ENCODE data around the gene USP37. TPM values are rescaled to one million over a fixed set of nuclear protein-coding genes. Genes with fewer than 3 reads are reported as not detected.
A peak's percentile ranks its signal among the peaks of the same experiment; 100 is the strongest.

USP37 gene
- total and polyA plus RNA-seq, 12 donors: 2.5 to 30.7 (median 13.3) TPM

DNA sequence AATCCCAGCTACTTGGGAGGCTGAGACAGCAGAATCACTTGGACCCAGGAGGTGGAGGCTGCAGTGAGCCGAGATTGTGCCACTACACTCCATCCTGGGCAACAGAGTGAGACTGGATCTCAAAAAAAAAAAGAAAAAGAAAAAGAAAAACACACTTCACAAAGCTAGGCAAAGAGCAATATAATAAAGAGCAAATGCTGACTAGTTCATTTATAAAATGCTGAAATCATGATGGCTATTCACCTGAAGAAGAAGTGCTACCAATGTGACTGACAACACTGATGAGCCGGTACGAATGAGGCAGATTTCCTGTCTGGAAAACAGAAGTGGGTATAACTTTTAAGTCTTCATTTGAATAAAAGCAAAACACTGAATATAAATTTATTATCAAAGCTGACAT is 111.3 kb downstream of the USP37 start:
- Histone ChIP-seq H3K36me3 (replicated peaks in 1 of 2) (peaks cover 0 to 34% of the 10 kb centered on the region in 2 donors), H3K4me1 (replicated peaks in 1 of 2) (no peaks in the 10 kb centered on the region), H3K9me3 (replicated peaks in 1 of 3) (no peaks in the 10 kb centered on the region), H3K4me3 (no peak overlapping the region), H3K27ac (no peak overlapping the region), H3K27me3 (no peaks in the 10 kb centered on the region)
- intact Hi-C loops (cut with DNase I): loop anchor here in 1 of 2 donors (5.0 kb wide), 1 partner anchor 40 kb away; the partner anchor contains the start of gene VIL1
- 87 to 93% (median 91%) methylated on average over 3 of the region's 3 CpGs for WGBS, 4 donors
- no peak for DNase-seq
- no peak for TF ChIP-seq POLR2A (IDR thresholded peaks at IDR 0.05)
- TF ChIP-seq, protein P1, sequence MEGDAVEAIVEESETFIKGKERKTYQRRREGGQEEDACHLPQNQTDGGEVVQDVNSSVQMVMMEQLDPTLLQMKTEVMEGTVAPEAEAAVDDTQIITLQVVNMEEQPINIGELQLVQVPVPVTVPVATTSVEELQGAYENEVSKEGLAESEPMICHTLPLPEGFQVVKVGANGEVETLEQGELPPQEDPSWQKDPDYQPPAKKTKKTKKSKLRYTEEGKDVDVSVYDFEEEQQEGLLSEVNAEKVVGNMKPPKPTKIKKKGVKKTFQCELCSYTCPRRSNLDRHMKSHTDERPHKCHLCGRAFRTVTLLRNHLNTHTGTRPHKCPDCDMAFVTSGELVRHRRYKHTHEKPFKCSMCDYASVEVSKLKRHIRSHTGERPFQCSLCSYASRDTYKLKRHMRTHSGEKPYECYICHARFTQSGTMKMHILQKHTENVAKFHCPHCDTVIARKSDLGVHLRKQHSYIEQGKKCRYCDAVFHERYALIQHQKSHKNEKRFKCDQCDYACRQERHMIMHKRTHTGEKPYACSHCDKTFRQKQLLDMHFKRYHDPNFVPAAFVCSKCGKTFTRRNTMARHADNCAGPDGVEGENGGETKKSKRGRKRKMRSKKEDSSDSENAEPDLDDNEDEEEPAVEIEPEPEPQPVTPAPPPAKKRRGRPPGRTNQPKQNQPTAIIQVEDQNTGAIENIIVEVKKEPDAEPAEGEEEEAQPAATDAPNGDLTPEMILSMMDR (IDR thresholded peaks at IDR 0.05): no peak

DNA sequence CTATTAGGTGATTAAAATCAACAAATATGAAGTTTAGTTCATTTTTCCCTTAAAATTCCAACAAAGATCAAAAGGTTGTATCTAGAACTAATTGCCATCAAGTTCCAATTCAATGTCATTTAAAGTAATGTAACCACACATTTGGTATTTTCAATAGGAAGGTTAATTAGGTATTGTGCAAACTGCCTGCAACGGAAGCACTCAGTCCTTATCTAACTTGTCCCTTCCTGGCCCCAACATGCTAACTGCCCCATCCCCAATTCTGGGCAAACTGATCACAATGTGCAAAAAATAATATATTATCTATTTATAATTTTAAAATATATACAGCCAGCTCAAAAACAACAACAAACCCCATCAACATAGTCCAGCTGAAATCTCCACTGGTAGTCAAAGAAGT is 116.1 kb downstream of the USP37 start:
- peaks cover 0 to 23% of the 10 kb centered on the region in 2 donors for H3K36me3 ChIP-seq (replicated peaks in 1 of 2)
- 78 to 96% (median 89%) methylated on average over 1 of the region's 1 CpG for WGBS, 4 donors

DNA sequence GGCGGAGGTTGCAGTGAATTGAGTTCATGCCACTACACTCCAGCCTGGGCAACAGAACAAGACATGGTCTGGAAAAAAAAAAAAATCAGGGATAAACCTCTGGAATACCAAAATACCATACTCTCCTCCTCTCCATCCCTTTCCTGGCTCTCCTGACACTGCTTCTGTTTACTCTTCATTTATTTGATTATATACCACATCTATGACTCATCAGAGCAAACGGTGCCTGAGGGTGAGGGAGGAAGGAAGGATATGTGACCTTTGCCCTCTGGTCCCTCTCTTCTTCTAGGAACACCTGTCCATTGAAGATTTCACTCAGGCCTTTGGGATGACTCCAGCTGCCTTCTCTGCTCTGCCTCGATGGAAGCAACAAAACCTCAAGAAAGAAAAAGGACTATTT is 119.2 kb downstream of the USP37 start:
- H3K36me3 ChIP-seq (replicated peaks in 1 of 2): no peaks in the 10 kb centered on the region
- TF ChIP-seq, protein P1 (IDR thresholded peaks at IDR 0.05): no peak
- no peak for TF ChIP-seq POLR2A (IDR thresholded peaks at IDR 0.05)
- WGBS, 4 donors: 55 to 65% (median 61%) methylated on average over 3 of the region's 3 CpGs
- no peaks in the 10 kb centered on the region for H3K4me1 ChIP-seq (replicated peaks in 1 of 2)
- H3K4me3 ChIP-seq: no peak overlapping the region
- no peaks in the 10 kb centered on the region for H3K27me3 ChIP-seq
- no peak overlapping the region for H3K27ac ChIP-seq
- intact Hi-C loops (cut with DNase I): no loop called here
- peak in 1 of 7 donors; percentile 31 for DNase-seq
- H3K9me3 ChIP-seq (replicated peaks in 1 of 3): no peaks in the 10 kb centered on the region

More for the DNA sequence above, 116.1 kb downstream of the USP37 start:
- H3K27me3 ChIP-seq: no peaks in the 10 kb centered on the region
- intact Hi-C loops (cut with DNase I): no loop called here
- no peak overlapping the region for H3K27ac ChIP-seq
- H3K4me1 ChIP-seq (replicated peaks in 1 of 2): no peaks in the 10 kb centered on the region
- no peak for DNase-seq
- no peaks in the 10 kb centered on the region for H3K9me3 ChIP-seq (replicated peaks in 1 of 3)
- H3K4me3 ChIP-seq: no peak overlapping the region
- TF ChIP-seq POLR2A (IDR thresholded peaks at IDR 0.05): no peak
- TF ChIP-seq, protein P1 (IDR thresholded peaks at IDR 0.05): no peak

DNA sequence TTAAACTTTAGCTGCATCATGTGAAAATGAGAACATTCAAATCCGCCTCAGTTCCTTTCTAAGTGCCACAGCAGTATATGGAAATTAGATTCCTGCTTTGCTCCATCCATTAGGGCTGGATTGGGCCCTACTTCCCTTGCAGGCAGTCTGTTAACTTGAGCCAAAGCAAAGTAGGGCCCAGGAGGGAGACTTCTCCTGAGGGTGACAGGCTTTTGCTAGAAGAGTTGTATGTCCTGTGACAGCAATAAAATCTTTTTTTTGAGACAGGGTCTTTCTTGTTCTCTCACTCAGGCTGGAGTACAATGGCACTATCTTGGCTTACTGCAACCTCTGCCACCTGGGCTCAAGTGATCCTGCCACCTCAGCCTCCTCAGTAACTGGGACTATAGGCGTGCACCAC is 121.1 kb downstream of the USP37 start:
- H3K9me3 ChIP-seq (replicated peaks in 1 of 3): no peaks in the 10 kb centered on the region
- no peak overlapping the region for H3K4me3 ChIP-seq
- H3K4me1 ChIP-seq (replicated peaks in 1 of 2): no peaks in the 10 kb centered on the region
- TF ChIP-seq, protein P1 (IDR thresholded peaks at IDR 0.05): no peak
- TF ChIP-seq POLR2A (IDR thresholded peaks at IDR 0.05): no peak
- peak in 1 of 7 donors; percentile 28 for DNase-seq
- H3K27me3 ChIP-seq: no peaks in the 10 kb centered on the region
- H3K27ac ChIP-seq: no peak overlapping the region
- H3K36me3 ChIP-seq (replicated peaks in 1 of 2): no peaks in the 10 kb centered on the region
- intact Hi-C loops (cut with DNase I): no loop called here
- 95 to 100% (median 96%) methylated on average over 2 of the region's 2 CpGs for WGBS, 4 donors

All from adrenal gland (tissue), 12 donors.